NCI-H2227 treated with DMSO at 0.1 percent for 48 hours (cell line): ENCODE results near the gene NPB.
"Not testable (repeated sequence)": the region's sequence is repeated elsewhere in the genome, so short reads cannot be mapped to it uniquely, and the experiment has no call there.

ENCODE experiments used
- DNase-seq: peaks from one replicate; lab custom pipeline; 2025; lab: John Stamatoyannopoulos, UW

NPB gene

DNA sequence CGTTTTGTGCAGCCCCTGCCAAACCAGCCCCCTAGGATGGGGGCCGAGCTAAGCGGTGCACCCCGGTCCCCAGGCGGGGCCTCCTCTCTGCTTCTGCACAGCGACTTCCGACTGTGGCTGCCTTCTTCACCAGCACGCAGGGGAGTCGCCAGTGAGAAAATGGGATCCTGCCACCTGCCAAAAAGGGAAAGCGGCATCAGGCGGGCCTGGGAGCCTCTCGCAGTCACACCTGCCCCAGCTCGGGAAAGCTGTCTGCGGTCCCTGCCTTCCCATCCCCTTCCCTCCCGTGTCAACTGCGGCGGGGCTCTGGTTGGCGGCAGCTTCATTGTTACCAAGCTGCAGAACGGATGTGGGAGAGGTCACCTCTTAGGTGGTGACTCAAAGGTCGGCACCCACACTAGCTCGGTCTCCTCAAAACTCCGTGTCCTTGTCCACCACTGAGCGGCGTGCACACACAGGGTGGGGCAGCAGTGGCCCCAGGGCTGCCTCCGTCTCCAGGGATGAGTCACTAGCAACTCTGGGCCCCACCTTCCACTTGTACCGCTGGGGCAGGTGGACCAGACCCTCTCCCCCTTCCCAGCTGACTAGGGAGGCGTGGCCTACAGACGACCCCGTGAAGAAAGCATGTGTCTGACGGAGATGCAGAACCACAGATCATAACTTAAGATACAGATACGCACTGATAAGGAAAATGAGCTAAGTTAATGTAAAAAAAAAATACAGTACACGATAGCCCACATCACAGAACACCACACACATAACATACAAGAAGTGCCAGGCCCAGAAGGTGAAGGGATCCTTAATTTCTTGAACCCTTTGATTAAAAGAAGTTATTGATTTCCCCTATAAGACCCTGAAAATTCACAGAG is 10.6 kb downstream of the NPB start:
- no peak for DNase-seq

DNA sequence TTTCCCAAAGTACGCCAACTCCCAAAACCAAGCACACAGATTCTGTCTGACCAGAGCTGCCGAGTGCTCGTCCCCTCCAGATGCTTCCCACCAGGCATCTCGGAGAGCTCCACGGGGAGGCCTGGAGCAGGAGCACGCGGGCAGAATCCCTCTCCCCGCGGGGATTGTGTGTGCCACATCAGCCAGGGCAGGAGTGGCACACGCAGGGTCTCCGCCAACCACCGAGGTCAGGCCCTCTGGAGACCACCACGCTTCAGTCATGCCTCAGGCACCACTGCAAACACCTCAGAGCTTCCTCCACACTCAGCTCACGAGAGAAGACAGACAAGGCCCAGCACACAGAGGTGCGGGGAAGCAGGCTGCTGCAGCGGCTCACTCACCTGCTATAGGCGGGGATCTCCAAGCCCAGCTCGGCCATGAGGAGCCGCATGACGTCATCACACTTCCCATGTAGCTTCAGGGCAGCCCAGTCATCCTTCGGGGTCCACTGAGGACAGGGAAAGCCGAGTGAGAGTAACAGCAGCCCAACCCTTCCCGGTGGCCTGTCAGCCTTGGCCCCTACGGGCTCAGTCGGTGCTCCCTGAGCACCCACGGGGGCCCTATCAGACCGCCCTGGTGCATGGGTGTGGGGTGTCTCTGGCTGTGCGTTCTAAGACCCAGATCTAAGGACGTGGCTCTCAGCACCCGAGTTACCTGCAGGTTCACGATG is 11.5 kb downstream of the NPB start:
- no peak for DNase-seq

DNA sequence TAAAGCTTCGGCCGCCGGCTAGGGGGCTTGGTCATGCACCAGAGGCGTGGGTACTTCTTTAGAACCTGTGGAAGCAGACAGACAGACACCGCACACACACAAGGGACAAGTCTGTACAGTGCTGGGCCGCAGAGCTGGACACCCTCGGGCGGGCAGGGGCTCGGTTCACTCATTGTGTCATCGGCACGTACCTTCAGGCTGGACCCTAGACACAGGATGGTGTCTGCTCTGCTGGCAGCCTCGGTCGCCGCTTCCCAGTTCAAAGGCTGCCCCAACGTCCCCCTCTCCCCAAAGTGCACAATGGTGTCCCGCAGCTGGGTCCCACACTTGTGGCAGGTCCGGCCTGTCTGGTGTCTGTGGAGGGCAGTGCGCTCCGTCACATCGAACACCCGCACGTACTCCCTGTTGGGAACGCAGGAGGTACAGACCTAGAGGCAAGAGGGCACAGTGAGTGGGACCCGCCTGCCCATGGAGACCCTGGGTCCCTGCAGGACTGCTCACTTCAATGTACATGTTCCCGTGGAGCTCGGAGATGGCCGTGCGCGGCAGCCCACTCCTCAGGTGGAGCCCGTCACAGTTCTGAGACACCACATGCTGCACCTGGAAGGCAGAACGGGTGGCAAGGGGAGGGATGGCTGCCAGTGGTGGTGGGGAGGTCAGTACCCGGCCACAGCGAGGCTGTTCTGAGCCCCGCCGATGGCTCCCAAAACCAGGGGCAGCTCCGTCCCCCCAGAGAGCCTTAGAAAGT is 12.2 kb downstream of the NPB start:
- no peak for DNase-seq

DNA sequence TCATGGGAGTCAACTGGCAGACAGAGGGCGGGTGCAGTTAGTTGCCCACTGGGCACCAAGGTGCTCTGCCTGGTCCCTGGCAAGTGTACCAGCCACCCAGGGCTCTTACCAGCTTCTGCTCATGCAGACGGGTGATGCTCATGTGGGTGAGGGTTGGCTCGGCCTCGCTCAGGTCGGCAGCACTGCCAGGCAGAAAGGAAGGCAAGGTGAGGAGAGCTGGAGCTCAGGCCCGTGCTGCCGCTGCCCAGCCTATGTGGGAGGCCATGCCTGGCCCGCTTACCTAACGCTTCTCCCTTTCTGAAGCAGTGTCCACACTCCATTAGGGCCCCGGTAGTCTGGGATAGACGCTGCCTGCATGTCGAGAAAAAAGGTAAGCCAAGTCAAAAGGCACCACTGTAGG is 13.3 kb downstream of the NPB start:
- no peak for DNase-seq

DNA sequence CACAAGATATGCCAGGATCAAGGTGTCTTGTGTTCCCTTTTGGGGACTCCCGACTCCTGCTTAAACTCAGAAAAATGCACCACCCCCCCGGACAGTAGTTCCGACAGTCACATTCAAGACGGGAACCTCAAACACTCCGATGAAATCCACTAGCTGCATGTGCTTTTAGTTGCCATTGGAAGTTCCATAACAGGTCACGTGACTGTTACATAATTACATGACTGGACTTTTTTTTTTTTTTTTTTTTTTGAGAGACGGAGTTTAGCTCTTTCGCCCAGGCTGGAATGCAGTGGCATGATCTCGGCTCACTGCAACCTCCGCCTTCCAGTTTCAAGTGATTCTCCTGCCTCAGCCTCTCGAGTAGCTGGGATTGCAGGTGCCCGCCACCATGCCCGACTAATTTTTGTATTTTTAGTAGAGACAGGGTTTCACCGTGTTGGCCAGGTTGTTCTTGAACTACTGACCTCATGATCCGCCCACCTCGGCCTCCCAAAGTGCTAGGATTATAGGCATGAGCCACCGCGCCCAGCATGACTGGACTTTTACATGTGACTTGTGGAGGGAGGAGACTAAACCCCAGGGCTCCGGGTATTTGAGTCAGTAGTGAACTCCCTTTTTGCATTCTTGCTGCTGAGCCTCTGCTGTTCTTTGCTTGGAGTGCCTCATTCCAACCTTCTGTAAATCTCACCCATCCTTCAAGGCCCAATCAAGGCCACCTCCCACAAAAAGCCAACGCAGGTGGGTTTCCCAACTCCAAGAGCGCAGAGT is 14.4 kb downstream of the NPB start:
- no peak for DNase-seq

DNA sequence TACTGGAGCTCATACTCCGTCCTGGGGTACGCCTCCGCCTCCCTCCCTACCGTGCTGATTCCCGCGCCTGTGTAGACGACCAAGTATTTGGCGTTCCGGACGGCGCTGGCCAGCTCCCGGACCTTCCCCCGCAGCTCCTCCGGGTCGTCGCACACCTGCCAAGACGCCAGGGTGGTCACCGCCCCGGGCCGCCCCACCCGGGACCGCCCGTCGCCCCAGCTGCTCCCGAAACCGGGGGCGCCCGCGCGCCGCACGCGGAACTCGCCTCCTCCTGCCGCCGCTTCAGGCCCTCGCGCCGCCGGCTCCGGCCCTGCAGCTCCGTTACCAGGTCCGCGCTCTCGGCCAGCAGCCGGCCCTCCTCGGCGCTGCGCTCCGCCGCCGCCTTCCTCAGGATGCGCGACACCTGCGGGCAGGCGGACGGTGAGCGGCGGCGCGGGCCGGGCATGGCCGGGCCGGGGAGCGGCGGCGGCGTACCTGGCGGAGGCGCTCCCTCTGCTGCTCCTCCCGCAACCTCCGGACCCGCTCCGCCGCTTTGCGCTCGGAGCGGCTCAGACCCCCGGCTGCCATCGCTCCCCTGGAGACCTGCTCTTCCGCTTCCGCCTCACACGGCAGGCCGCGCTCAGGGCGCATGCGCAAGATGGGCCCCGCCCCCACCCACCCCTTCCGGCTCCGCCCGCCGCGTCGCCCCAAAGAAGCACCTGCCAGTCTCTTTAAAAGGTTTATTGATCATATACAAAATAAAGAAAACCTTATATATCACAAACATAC is 15.7 kb downstream of the NPB start, which contains the start of gene SIRT7:
SIRT7 (minus strand) TSS at position 612 of the 768 bp plus-strand sequence; CDS start at position 567, 45 bp downstream.
- DNase-seq: peak; percentile 64

DNA sequence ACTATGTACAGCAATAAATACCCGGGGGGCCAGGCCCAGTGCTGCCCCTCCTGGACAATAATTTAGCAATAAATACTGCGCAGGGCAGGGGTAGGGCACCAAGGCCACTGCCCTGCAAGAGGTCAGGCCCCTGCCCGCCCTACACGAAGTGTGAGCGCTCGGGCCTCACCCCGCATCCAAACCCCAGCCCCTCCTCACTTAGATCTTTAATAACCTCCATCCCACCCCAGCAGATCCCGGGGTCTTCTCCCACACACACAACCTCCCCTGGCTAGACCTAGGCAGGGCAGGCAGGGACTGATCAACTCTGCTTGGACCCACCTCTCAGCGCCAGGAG is 16.3 kb downstream of the NPB start:
- not testable (repeated sequence) for DNase-seq

DNA sequence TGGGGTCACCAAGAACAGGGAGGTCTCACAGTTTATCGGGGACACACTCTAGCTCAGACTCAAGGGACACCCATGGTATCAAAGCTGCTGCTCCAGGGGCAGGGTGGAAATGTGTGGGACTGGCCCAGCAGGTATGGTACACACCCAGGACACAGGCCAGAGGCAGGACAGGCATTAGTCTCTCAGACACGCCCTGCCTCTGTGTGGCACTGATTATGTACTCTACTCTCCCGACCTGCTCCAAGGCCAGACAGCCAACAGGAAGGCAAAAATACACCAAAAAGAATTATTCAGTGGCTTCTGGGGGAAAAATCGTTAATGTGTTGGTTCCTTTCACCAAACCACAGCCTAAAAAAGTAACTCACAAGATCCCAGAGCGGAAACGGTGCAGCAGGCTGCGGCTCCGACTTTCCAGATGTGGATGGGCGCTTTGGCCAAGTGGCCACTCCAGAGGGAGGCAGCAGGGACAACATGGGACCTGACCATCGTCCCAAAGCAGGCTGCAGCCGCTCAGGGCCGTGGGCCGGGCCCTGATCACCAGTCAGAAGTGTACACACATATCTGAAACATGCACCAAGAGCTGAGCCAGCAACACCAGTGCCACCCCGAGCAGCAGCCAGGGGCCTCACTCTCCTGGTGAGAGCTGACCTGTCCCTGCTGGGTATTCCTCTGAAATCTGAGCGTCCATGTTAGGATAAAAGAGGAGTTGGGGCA is 17.0 kb downstream of the NPB start:
- DNase-seq: no peak

DNA sequence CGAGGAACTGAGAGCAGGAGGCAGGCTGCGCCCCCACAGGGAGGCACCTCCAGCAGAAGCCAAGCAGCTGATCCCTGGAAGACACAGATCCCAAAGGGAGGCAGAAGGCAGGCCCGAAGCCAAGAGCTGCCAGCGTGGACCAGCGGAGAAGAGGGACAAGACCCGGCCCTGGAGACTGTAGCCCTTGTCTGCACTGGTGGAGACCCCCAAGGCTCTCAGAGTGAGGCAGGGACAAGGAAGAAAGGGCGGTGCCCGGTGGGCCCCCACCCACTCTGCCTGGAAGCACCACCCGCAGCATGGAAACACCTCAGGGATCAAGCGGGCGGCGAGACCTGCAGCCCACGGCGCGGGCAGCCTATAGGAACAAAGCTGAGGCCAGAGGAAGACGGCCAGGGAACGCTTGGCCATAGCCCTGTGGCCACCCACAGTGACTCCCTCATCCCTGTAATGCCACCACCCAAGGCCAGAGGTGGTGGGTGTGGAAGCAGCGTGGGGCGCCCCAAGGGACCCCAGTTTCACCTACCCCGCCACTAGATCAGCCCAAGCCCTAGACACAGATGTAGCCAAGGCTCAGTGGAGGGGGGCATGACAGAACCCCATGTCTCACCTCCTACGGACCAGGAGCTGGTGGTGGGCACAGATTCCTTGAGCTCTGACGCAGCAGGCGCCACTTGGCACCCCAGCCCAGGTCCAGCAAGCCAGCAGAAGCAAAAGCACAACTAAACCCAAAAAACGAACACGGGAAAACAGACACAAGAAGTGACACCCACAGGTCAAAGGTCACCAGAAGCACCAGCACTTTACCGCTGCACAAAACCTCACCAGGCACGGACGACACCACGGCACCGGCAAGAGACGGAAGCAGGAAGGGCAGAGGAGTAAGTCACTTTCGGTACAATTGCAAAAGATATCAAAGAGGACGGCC is 18.8 kb downstream of the NPB start:
- DNase-seq: no peak

DNA sequence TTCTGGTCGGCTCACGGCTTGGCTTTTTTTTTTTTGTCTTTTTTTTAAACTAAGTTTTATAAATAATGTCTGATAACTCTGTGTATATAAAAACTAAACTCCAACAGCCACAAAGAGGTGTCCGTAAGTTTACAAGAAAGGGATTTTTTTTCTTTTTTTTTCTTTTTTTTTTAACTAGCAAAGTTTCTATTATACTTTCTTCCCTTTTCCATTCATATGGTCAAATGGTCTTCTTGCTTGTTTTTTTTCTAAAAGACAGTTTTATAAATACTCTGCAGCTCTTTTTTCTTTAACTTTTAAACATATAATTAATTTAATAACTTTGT is 19.5 kb downstream of the NPB start:
- DNase-seq: no peak

DNA sequence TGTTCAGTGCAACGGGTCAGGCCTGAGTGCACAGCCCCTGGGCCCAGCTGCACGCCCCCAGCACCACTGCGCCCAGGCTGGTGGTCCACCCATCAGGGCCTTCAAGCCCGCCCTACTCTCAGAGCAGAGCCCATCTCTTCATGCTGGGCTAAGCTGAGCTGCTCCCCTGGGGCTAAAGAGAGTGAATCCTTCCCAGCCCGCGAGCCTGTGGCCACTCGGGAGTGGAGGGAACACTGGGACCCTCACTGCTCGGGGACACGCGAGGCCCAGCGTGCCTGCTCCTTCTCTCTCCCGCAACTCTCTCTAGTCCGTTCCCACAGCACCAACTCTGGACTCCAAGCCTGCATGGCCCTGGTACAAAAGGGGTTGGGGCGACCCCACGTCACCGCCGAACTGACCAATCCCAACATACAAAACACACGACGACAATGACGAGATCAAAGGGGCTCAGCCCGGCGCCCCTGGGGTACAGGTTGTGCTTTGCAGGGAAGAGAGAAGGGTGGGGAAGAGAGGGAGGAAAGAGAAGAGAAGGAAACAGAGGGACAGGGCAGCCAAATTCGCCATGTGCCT is 20.0 kb downstream of the NPB start:
- DNase-seq: no peak

DNA sequence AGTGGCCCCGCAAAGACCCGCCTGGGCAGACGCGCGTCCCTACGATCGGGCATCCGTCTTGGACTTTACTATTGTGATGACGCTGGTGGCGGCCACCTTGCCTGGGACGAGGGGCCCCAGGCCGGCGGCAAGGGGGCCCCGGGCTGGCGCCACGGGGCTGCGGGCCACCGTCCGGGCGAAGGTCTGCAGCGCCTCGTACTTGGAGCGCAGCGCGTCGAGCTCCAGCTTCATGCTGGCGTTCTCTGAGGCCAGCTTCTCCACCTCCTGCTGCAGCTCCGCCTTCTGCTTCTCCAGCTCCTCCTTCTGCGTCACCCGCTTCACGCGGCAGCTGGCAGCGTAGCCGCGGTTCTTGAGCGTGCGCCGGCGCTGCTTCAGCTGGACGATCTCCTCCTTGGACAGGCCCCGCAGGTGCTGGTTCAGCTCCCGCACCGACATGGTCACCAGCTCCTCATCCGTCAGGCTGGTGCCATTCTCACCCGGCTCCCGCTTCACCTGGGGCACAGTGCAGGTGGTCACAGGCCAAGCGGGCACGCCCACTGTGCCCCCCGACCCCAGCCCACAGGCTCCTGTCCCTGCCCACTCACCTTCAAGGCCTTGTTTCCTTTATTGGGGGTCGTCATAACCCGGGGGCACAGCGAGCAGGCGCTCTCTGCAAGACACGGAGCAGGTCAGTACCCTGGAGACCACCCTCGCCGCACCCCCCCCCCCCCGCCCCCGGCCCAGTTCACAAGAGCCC is 20.7 kb downstream of the NPB start:
- no peak for DNase-seq

DNA sequence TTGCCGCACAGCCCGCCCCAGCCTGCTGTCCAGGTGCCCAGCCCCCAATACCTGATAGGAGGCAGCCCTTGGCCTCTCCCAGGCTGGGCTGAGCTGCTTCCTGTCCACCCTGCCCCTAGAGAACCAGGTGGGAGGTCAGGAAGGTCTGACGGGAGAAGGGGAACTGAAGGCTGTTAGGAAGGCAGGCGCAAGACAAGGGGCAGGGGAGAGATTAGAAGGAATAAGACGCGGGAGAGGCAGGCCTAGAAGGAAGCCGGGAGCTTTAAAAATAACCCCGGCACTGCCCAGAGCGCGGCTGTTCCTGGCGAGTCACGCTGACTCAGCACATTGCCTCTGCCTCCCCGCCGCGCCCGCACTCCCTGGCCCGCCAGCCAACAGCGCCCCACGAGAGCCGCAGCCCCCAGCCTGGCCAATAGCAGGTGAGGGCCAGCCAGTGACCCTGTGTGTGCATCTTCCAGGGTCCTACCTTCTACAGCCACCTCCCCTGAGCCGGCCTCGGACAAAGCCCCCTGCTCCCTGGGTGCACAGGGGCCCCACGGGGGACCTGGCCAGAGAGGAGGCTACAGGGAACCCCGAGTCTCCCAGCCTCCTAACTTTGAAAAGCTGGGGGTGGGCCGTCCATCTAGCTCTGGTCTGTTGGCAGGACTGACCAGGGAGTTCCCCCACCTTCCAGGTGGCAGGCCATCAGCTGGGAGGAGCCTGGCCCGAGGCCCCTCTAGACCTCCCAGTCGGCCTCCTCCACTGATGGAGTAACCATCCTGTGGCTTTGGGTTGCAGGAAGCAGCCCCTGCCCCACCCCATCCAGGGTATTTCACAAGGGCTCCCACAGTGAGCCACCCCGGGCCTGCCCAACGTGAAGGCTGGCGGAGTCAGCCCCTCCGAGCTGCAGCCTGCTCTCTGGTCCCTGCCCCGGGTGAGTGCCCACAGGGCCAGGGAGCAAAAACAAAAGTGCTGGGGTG is 21.5 kb downstream of the NPB start:
- peak; percentile 29 for DNase-seq

DNA sequence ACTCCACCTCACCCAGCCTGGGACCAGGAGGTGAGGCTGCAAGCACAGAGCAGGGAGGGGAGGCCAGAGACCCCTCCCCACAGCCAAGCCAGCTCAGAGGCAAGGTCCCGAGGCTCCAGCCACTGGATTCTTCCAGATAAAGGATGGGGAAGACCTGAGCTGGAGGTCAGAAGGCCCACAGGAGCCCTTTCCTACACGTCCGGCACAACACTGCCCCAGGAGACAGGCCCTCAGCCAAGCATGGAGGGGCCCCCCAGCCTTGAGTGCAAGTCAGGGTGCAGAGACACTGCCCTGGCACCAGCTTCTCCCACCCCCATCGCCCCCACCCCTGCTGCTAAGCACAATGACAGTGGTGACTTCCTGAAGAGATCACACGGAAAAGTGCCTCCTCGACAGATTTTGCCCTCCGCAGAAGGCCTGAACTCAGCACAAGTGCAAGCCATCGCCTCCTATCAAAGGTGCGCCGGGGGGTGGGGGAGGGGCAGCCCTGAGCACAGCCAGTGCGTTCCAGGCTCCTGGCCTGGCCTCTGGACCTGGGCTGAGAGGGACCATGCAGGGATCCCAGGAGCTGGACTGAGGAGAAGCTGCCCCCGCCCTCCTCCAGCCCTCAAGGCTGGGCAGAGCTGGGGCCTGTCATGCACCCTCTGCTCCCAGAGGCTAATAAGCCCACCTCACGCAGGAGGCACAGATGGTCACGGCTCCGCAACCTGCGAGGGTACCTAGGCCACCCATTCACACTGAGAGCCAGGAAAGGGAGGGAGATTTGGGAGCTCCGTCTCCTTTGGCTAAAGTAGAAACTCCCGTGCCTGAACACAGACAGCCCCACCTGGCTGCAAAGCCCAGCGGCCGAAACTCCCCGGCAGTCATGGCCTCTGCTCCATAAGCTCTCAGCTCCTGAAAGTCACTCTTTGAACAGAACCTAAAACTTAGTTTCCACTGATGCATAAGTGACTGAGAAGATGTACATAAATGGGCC is 22.8 kb downstream of the NPB start:
- DNase-seq: no peak

DNA sequence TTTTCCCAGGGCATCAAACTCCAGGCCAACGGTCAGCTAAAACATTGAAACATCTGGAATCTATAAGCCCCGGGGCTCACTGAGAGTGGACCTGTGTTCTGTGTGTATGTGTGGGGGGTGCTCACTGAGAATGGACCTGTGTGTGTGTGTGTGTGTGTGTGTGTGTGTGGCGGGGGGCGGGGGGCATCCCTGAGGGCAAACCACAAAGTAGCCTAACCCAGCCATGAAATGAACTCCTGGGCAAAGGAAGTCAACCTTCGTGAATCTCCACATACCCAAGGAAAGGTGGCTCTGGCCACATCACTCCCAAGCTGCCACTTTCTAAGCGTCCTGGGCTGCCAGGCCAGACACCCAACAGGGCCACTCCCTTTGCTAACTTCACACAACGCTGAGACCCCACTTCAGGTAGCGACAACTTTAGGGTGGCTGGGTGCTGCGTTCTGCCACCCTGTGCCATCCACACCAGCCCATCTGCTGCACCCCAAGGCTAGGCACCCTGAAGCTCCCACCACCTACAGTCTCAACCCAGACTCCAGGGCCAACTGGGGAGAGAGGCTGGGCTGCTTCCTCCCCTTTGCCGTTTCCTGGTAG is 23.9 kb downstream of the NPB start:
- DNase-seq: no peak
